Measurements from ENCODE around the gene S1PR3.

S1PR3 gene

GRCh38 chr9:88969646-88970373 is 21.5 kb upstream of the S1PR3 start:
- DNase-seq = no peak

GRCh38 chr9:88971131-88971960 is 19.9 kb upstream of the S1PR3 start:
- DNase-seq = no peak

DNA sequence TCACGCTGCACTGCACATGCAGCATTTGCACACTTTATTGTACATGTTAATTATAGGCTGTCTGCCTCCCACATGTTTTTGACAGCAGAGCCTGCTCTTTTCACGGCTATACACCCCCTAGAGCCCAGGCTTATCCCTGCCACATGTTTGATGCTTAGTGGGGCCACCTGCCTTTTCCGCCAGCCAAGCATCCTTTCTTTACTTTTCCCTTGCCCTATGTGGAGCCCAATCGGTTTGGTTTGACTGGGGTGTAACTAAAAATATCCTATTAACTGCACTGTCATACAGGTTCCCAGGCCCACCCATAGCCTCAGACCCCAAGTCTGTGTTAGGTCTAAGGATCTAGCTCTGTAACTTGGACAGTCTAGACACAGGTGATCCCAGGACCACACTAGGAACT is 18.9 kb upstream of the S1PR3 start:
- no peak for DNase-seq

GRCh38 chr9:88973281-88974045 is 17.8 kb upstream of the S1PR3 start:
- DNase-seq = no peak

- DNase-seq = no peak
Observed at GRCh38 chr9:88974641-88975040, 16.6 kb upstream of the S1PR3 start.

- DNase-seq = no peak
Observed at GRCh38 chr9:88975966-88976889, 15.0 kb upstream of the S1PR3 start.

DNA sequence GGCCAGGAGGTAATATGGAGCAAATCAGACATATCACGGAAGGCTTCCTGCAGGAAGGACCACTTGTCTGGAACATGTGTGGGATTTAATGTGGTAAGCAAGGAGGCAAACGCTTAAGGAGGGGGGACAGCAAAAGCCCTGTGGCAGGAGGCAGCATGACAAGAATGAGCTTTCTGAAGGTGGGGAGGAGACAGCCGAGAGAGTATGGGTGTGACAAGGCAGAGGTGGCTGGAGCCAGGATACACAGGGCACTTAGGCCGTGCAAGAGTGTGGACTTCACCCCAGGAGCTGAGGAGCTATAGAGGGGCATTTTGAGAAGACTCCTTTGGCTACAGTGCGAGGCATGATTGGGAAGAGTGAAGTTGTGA is 14.4 kb upstream of the S1PR3 start:
- no peak for DNase-seq

DNA sequence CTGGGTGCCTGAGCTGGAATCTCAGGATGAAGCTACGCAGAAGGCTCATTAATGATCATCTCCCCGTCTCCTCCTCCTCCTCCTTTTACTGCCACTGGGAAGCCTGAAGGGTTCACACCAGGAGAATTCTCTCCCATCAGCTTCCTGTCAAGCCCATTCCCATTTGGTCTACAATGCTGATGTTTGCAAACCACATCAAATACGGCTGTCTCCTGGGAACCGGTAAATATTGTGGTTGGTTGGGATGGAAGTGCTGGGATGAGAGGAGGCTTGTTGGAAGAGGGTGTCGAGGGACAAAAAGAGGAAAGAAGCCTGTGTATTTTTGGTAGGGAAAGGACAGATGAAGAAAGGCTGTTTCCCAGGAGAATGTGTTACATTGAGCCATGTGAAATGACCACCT is 13.2 kb upstream of the S1PR3 start:
- no peak for DNase-seq

DNA sequence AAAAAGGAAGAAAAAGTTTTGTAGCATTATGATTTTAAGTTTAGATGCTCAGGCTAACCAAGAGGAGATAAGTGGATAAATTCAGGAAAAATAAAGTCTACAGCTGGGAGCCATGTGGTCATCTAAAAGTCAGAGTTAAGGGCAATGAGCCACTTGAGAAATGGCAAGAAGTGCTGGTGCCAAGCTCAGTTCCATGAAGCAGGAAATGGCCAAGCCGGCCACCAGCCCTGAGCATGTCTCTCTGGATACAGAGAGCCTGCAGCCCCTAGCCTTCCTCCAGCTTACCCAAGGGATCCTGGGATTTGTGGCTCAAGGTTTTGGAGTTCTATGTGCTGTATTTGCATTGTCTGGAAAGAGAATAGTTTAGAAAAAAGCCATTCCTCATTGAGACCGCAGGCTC is 12.2 kb upstream of the S1PR3 start:
- no peak for DNase-seq

GRCh38 chr9:88979791-88980190 is 11.5 kb upstream of the S1PR3 start:
- DNase-seq = no peak

DNA sequence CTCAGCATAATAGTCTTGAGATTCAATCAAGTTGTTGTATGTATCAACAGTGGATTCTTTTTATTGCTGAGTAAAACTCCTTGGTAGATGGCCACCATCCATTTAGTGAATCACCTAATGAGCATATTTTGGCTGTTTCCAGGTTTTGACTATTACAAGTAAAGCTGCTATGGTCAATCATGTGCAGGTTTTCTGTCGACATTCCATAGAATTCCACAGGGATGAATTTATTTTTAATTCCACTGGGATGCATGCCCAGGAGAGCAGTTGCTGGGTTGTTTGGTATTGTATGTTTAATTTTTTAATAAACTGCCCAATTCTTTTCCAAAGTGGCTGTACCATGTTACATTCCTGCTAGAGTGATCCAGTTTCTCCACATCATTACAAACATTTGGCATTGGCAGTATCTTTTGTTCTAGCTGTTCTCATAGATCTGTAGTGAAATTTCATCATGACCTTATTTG is 10.5 kb upstream of the S1PR3 start:
- DNase-seq = no peak

- DNase-seq = no peak
Observed at GRCh38 chr9:88983865-88984542, 7.3 kb upstream of the S1PR3 start.

DNA sequence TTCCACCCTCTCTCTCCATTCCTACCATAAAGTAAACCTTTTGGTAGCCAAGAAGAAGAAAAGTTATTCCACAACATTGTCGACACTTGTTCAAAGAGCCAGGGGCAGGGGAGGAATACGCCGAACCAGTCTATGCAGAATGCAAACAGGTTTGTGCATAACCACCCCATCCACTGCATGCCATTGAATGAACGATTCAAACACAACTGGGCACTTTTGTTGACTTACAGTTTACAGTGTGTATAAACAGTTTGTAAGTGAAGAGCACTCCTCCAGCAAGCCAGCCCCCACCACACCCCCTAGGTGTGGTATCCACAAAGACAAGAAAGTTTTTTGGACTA is 6.8 kb upstream of the S1PR3 start:
- DNase-seq = no peak

DNA sequence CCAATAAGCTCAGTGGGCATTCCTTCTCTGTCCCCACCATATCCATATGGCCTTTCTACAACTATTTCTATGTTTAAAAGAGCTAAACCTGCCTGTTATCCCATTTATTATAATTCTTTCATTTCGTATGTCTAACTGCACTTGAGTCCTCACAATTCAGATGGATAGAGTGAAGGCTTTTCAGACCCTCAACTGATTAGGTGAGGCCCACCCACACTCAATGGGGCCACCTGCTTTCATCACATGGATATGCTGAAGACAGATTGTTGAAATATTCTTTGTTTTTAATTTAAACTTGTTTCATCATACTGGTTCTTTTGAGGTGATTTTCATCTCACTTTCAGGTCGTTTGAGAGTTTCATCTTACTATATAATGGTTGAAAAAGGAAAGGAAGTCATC is 5.7 kb upstream of the S1PR3 start:
- no peak for DNase-seq

- no peak for DNase-seq
Observed at GRCh38 chr9:88986776-88987175, 4.5 kb upstream of the S1PR3 start.

DNA sequence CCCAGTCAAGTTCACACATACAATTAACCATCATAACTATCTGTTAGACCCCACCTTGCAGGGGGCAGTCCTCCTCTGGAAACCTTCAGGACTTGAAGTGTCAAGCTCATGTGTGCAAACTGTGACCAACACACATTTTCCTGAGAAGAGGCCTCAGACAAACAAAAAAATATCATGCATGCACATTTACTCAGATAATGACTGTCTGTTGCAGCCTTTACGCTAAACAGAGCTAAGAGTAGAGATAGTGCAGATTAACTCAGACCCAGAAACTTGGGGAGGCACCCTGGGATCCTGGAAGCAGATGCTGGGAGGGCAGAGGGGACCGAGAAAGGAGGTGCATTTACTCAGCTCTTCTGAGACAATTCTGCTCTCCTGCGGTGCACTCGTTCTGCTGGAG is 3.6 kb upstream of the S1PR3 start:
- DNase-seq = no peak

DNA sequence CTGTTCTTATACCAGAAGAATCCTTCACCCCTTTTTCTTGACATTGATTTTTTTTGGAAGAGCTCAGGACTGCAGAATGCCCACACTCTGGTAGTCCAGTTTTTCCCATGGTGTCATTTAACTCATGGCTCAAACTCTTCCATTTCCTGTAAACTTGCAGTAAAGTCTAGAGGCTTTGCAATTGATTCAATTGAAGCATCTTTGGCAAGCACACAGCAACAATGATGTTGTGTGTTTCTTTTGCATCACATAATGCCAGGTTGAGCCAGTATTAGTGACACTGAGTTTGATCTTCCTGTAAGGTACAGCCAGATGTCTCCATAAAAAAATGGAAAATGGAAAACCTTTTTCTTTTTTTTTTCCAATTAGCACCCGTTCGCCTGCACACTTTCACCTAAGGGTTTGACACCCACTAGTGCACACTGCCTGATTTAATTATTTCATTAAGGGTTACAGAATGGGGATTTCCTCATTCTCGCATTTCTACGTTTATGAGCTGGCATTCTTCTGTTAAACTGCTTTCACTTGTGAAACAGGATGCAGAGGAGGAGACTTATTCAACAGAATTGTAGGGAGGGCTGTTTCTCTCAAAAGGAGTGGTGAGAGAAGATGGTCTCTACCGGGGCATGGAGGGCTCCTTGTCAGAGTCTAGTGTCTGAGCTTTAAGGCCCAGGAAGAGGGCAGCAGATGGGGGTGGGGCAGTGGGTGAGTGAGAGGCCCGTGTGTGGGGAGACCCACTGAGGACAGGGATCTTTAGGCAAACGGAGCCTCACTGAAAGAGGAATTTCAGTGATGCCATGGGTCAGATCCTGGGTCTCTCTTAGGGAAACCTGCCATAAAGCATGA is 2.2 kb upstream of the S1PR3 start:
- no peak for DNase-seq

GRCh38 chr9:88990041-88990728 is 1.1 kb upstream of the S1PR3 start:
- no peak for DNase-seq

DNA sequence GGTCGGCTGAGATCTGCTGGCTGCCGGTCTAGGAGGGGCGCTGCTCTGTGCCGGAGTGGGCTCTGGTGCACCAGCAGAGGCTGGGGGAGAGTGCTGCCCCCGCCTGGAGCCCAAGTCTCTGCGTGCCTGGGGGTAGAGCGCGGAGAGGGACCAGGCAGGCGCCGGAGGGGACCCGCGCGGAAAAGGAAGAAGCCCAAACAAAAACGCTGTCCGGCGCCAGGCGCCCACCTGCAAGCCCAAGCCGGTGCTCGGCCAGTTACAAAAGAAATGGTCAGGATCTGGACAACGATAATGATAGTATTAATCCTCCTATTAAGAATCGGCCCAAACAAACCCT is 571 bp upstream of the S1PR3 start:
- no peak for DNase-seq

DNA sequence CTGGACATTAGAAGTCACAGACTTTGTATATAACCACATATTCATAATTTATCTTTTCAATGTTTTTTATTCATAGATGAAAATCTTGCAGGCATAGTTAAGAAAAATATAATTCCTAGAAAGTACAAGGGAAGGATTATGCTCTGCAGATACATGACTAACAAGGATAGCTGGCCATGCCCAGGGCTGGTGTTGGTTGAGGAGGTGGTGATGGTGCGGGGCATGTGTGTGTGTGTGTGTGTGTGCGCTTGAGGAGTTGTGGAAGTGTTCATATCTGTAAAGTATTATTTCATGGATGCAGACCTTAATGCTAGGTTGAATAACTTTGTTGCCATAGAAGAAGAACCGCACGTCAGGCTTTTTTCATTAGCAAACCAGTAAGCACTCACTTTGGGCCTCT is 1.3 kb downstream of the S1PR3 start:
- no peak for DNase-seq

- no peak for DNase-seq
Observed at GRCh38 chr9:88993327-88993726, 2.1 kb downstream of the S1PR3 start.

All from OCI-M1 (cell line).